Measurements from ENCODE around the gene ODF4. TPM values are rescaled to one million over a fixed set of nuclear protein-coding genes. Genes with fewer than 3 reads are reported as not detected.

ODF4 gene
- total and polyA plus RNA-seq, 2 of the 13 experiments (the other 11 are each of a cell fraction or from before 2014, with no cell fraction given), result not detected

GRCh38 chr17:8383143-8383822, 43.6 kb downstream of the ODF4 start, which contains the start of gene RPL26 (continued):
- no peak for TF ChIP-seq E2F2 (CRISPR knock-in tag; IDR thresholded peaks at IDR 0.05; ENCODE audit: borderline replicate concordance)

GRCh38 chr17:8384801-8385378, 45.2 kb downstream of the ODF4 start:
- H3K9me3 ChIP-seq (ENCODE audit: low read length), result no peaks in the 10 kb centered on the region
- peak overlapping the region in 1 of 3 experiments; percentile 90; a peak in 2 of 6 replicates for H3K4me3 ChIP-seq (replicated peaks in 1 of 3; ENCODE audit: insufficient read depth in 1 of 3, low read depth in 2 of 3, low read length in 3 of 3)
- BruUV-seq (replicated peaks), result no TSS peak
- WGBS (ENCODE audit: low lambda C conversion rate), result 46% methylated on average over 12 of the region's 12 CpGs
- H4K20me1 ChIP-seq (ENCODE audit: insufficient read depth, low read length), result peaks cover 24% of the 10 kb centered on the region
- peaks cover 37% of the 10 kb centered on the region for H3K4me1 ChIP-seq (ENCODE audit: insufficient read depth, low read length)
- ATAC-seq (no peak), DNase-seq (ENCODE audit: low spot score) (no peak), FAIRE-seq (no peak)
- H3K9ac ChIP-seq (ENCODE audit: insufficient read depth, low read depth, low read length), result 0 out of 2 replicates have a peak overlapping the region, but pooled peaks have one; percentile 80
- H2AFZ ChIP-seq (ENCODE audit: low read length), result no peak overlapping the region
- peaks cover 30% of the 10 kb centered on the region for H3K79me2 ChIP-seq (ENCODE audit: insufficient read depth, low read length)
- POLR2A ChIA-PET, result interaction anchor here (1.7 kb wide), 1 partner anchor 8 kb away, joined by 5 read pairs; the partner anchor contains the start of gene KRABD2
- H3K27me3 ChIP-seq (ENCODE audit: control insufficient read depth in 1 of 2, insufficient read depth in 2 of 2, low read length in 2 of 2), result no peaks in the 10 kb centered on the region; a peak in 1 of 5 replicates
- in situ Hi-C loops (cut with HindIII; ENCODE audit: extremely low pct_ligation_motif_present, low pct_unique_long_range_greater_than_20kb), result no loop called here
- peak overlapping the region; percentile 81 for H3K4me2 ChIP-seq (ENCODE audit: low read depth, low read length)
- peaks cover 8 to 15% of the 10 kb centered on the region in 2 experiments; a peak in 4 of 5 replicates for H3K36me3 ChIP-seq (replicated peaks in 1 of 2; ENCODE audit: control insufficient read depth in 1 of 2, insufficient read depth in 2 of 2, low read length in 2 of 2)
- CTCF ChIA-PET (ENCODE audit: low intra/inter-chr PET ratio, low total read pairs), result no interaction called here
- no peak overlapping the region for H3K27ac ChIP-seq (ENCODE audit: extremely low read length, insufficient read depth, low read length)
- 0 out of 2 replicates have a peak, but pooled peaks have one; percentile 9 for TF ChIP-seq ZNF574 (CRISPR knock-in tag; IDR thresholded peaks at IDR 0.05)
- no peak for TF ChIP-seq MTF1 (CRISPR knock-in tag; IDR thresholded peaks at IDR 0.05)
- TF ChIP-seq PPARG (CRISPR knock-in tag; conservative IDR thresholded peaks at IDR 0.05), result peak; percentile 67; the same call in 1 of the 2 replicates
- intact Hi-C loops (cut with micrococcal nuclease; ENCODE audit: unreplicated experiment), result loop anchor here (10.0 kb wide), 1 partner anchor 50 kb away; the partner anchor contains the start of gene NDEL1
